Stimulated activated CD8-positive, alpha-beta memory T cell treated with anti-CD3 and anti-CD28 coated beads, Interleukin-4, amount 100 ng/mL, for 4 hours (primary cell): ENCODE measurements around the gene WFIKKN2.
A peak's percentile ranks its signal among the peaks of the same experiment; 100 is the strongest.
"Not testable (repeated sequence)": the region's sequence is repeated elsewhere in the genome, so short reads cannot be mapped to it uniquely, and the experiment has no call there.

ENCODE experiments used
- DNase-seq, 2 donors: peaks; one replicate each; pipeline ENCODE4 v3.0.0-alpha.2; 2020; ENCODE audit warnings: low read depth in 2 of 2, low spot score in 1 of 2

The WFIKKN2 gene

DNA sequence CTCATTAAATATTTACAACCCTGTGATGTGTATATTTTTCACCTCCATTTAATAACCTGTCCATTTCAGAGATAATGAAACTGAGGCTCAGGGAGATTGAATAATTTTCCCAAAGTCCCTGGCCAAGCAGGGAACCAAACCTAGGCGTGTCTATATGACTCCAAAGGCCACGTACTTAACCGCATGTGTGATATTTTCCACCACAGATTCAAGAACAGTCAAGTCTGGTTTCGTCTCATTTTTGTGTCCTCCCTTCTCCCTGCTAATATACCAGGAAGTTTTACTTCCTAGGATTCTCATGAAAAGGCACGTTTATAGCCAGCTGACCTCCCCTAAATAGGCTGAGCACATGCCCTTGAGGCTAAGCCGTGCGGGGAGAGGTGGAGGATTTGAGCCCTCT, 15.3 kb downstream of the WFIKKN2 start:
- no peak for DNase-seq

DNA sequence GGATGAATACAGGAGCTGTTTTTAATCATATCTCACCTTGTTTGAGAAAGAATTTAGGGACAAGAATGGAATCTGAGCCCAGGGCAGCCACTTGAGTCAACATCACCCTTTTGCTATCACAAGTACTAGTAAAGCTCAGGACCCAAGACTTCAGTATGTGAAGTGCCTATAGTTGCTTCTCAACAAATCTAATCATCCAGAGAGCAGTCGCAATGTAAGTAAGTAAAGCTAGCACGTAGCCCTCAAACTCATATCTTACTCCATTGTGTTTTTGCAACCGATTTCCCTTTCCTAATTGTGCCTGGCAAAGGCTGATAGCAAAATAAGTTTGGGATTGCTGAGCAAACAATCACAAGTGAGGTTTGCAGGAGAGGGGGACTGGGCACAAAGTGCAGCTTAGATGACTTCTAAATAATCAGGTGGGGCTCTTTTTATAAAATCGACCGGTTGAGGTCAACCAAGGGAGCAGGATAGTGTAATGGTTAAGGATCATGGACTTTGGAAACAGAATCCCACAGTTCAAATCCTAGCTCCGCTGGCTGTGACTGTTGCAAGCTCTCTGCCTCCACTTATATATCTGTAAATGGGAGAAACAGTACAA, 17.7 kb downstream of the WFIKKN2 start:
- no peak for DNase-seq

DNA sequence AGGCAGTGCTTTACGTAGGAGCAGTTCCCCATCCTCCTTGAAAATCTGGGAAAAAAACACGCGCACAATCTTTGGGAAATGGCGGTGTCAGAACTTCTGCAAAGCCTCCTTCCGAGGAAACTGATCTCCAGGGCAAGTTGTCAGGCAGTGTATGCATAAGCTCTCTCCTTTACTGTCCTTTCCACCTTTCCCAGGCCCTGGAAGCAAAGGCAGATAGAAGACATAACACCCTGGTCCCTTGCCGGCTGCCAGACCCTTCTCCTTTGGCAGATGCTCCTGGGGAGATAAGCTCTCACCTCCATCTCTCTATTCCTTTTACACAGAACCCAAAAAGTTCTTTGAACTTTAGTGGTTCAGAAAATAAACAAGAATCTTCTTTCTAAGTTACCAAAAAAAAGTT, 18.4 kb downstream of the WFIKKN2 start:
- no peak for DNase-seq

DNA sequence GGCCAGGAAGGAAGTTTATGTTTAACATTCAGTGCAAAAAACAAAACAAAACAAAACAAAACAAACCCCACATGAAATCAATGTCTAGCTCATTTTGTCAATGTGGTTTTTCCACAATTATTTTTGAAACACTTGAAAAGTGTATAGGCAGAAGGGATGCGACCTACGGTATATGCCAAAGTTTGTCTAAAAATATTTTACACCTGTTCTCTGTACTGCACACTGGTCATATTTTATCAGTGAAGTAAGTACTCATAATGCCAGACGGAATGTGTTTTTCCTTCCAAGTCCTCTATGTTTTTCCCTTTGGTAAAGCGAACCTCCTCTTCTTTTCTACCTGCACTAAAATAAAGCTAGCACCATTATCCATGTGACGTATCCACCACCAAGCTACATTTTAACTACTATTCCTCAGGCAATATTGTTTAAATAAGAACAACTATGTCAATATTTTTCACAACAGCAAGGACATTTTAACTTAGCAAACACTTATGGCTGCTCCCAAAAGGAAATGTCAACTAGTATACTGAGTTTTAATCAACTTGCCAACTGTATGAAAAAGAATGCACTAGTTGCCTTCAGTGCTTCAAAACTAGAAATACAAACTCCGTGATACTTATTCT, 20.4 kb downstream of the WFIKKN2 start:
- no peak for DNase-seq

DNA sequence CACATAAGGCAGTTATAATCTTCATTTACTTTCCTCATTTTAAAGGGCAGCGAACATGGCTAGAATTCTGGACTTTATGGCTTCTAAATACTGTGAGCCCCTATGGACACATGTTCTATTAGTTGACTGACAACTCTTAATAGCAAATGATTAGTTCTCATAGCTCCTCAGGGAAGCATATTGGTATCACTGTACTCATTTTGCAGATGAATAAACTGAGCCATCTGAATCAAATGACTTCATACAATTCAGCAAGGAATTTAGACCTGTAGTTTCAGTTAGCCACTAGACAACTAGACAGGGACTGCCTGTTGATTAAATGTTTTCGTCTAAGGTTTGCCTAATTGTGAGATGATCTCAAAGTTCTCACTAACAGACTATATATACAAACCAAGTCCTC, 21.0 kb downstream of the WFIKKN2 start:
- DNase-seq = no peak

DNA sequence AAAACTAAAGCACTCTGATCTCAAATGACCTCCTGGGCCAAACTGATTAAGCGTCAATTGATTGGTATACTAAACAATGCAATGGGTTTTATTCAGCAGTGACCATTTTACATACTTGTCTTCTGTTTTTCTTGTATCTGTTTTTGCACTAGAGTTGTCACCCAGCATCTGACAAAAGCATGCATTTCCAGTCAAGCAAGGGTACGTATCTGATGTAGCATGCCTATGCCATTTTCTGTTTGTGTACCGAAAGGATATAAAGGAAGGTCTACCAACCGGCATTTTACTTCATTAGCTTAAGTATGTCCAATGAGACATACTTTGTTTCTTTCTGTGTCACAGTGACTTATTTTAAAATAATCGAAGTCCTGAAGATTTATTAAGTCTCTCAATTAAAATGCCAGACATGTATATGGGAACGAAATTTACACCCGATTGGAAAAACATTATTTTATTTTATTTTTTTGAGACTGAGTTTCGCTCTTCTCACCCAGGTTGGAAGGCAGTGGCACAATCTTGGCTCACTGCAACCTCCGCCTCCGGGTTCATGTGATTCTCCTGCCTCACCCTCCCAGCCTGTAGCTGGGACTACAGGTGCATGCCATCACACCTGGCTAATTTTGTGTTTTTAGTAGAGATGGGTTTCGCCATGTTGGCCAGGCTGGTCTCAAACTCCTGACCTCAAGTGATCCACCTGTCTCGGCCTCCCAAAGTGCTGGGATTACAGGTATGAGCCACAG, 23.3 kb downstream of the WFIKKN2 start:
- no peak for DNase-seq

DNA sequence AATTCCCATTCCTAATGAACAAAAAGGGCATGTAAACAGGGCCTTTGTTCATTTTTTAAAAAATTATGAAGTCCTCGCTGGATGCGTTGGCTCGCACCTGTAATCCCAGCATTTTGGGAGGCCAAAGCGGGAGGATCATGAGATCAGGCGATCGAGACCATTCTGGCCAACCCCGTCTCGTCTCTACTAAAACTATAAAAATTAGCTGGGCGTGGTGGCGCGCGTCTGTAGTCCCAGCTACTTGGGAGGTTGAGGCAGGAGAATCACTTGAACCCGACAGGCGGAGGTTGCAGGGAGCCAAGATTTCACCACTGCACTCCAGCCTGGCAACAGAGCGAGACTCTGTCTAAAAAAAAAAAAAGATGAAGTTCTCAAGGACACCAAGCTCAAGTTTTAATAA, 24.3 kb downstream of the WFIKKN2 start:
- DNase-seq = not testable (repeated sequence)

DNA sequence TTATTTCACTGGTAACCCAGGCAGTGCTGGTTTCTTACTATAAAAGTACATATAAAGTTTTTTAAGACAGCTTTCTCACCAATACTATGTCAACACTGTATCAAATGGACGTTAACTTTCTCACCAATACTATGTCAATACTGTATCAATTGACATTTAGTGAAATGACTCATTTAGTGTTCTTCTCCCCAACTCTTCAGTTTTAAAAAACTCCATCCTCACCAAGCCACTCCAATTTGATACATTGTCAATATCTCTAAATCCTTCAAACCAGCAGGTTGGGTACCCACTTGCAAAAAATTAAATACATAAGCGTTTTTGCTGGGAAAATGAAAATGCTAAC, 25.9 kb downstream of the WFIKKN2 start:
- DNase-seq = no peak

DNA sequence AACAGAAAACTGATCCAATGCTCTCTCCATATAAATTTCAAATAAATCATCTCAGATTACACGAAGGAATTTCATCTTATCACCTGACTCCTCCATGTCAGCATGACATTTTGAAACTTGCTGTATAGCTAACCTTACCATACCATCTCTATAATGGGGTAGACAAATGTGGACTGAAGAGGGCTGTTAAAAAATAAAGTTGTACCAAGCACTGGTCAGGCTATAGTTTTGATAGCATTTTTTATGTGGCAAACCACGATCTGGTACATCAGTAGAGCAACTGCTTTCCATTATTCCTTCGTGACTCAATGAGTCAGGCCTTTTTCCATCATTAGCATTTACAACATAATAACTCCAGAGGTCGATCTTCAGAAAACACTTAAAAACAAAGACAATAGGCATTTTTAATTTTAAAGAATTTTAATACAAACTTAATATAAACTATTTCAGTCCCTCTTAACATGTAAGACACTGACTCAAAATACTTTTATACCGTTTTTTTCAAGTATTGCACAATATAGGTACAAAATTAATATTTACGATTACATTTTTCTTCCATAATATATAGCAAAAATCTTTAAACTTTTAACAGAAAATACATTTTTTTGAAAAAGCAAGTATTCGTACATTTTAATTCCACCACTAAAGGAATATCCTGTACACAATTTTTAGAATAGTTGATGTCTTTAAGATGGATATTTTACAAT, 26.6 kb downstream of the WFIKKN2 start:
- no peak for DNase-seq

DNA sequence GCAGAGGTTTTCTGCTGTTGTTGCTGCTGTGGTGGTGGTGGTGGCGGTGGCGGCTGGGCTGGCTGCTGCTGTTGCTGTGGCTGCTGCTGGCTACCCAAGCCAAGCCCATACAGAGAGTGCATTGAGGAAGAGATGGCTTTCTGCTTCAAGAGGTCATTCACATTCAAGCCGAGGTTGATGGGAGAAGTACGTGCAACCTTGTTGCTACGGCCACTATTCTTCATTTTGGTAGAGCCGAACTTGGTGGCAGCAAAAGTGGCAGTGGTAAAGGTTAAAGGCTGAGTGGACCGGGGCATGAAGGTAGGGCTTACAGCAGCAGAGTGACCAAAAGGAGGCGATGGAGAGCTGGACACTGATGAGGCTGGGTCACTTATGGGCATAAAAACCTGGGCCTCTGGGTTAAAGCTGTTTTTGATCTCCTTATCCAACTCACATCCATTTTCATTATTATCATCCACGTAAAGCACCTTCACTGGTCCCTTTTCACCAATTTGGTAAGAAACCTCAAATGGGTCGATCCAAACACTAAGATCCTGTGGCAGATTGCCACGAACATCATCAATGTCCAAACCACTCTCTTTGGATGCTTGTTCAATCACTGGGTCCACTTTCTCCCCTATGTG, 27.9 kb downstream of the WFIKKN2 start:
- DNase-seq = no peak

DNA sequence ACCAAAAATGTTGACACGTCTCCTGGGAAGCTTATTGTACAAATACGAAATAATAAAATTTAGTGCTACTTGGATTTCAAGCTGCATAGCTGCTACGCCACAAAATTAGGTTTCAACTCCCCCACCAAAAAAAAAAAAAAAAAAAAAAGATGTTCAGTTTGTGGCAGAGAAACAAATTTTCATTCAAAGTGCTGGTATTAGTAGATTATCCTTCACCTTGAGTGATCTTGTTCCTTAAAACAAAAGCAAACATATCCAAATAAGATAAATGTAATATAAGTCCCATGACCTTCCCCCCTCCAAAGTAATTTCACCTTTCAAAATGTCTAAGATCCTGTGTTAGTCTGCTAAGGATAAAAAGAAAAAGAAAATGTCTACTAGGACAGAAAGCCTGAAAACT, 28.5 kb downstream of the WFIKKN2 start:
- no peak for DNase-seq

DNA sequence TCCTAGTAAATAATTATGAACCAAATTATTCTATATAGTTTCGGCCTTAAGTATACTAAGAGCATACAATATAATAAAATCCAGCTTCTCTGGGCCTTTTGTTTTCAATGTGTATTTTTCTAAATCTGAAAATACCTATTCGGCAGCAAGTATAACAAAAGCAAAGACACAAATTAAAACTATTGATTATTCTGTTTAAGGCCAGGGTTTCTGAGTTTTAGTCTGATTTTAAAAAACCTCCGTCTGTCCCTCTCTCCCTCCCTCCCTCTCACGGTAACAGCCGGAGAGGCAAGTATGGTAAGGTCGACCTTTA, 29.3 kb downstream of the WFIKKN2 start:
- no peak for DNase-seq

DNA sequence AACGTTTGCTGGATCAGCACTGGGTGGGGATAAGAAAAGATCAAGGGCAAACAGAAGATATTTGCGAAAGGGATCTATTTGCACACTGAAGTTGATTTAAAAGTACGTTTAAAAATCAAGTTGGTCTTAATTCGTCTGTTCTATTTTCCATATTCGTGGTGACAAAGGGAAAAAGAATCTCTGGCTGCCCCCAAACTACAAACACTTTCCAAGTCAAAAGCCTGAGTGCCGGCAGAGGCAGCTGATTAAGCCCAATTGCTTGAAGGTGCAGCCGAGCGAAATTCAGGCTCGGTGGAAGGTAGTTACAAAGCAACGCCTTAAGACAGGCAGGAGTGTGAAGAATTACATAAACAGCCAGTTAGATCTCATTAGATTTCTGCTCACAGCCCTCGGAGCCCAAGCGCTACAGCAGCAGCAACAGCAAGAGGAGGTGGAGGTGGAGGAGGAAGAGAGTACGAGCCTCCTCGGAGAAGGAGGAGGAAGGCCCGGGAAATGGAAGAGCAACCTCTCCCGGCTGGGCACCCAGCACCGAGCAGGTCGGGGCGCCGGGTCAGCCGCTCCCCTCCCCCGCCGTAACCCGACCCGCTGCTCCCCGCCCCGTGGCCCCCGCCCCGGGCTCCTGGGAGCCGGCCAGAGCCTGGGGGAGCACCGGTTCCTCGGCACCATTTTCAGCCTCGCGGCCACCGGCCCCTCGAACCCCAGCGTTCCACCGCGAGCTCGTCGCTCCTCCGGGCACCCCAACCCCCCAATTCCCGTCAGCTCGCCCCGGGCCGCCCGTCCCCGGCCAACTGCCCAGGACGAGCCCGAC, 29.9 kb downstream of the WFIKKN2 start:
- DNase-seq = no peak

DNA sequence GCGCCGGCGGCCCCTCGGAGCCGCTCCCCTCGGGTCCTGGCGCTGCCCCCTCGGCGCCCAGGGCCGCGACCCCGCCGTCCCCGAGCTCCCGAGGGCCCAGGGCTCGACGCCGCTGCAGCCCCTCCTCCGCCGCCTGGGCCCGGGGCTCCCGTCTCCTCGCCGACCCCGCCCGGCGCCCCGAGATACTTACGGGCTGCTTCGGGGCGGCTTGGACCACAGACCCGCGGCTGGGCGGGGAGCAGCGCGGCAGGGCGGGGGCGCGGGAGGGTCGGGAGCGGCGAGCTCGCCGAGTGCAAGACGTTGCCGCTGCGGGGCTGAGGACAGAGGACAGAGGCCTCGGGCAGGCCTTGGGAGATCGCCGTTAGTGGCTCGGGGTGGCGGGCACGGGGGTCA, 30.5 kb downstream of the WFIKKN2 start:
- DNase-seq = no peak

DNA sequence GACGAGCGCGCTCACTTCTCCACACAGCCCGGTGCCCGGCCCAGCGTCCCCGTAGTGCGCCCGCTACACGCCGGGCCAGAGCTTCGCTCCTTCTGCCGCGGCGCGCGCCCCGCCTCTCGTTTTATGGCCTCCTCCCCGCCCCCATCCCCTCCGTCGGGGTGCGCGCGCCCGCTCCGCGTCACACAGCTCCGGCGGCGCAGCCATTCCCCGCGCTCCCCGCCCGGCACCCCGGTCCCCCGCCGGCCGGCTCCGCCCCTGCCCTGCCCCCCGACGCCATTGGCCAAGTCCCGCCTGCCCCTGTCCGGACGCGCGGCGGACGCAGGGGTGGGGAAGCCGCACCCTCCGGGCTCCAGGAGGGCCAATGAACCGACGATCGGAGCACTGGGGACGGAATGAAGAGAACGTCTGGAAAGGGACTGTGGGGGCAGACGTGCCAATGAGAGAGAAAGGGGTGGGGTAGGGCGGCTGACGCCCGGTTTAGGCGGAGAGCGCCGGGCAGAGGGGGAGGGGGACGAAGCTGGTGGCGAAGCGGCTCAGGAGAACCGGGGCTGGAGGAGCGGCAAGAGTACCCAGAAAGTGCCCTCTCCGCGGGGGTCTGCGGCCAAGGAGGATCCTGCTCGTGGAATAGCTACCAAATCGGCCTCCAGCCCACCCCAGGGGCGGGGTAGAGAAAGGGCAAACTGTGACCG, 31.0 kb downstream of the WFIKKN2 start, which contains the start of gene TOB1:
TOB1 (minus strand) TSS at position 94 of the 689 bp plus-strand sequence. CDS start 2,337 bp downstream, outside the sequence.
- DNase-seq = peak; percentile 89 to 90

DNA sequence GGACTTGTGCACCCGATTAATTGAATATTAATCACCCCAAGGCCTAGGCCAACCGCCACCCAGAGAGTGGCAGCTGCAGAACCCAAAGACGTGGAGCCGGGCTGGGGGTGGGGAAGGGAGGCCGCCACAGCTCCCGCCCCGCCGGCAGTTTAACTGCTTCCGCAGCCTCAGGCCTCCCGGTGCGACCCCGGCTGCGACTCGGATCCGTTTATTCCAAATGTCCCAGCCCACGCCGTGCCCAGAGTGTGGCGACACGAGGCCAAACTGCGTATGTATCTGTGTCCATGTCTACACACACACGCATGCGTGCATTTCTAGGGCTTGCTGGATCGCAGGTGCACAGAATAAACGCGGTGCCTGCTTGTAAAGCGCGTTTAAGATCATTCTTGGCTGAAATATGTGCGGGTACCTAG, 31.6 kb downstream of the WFIKKN2 start:
- peak in 1 of 2 donors; percentile 25 for DNase-seq

DNA sequence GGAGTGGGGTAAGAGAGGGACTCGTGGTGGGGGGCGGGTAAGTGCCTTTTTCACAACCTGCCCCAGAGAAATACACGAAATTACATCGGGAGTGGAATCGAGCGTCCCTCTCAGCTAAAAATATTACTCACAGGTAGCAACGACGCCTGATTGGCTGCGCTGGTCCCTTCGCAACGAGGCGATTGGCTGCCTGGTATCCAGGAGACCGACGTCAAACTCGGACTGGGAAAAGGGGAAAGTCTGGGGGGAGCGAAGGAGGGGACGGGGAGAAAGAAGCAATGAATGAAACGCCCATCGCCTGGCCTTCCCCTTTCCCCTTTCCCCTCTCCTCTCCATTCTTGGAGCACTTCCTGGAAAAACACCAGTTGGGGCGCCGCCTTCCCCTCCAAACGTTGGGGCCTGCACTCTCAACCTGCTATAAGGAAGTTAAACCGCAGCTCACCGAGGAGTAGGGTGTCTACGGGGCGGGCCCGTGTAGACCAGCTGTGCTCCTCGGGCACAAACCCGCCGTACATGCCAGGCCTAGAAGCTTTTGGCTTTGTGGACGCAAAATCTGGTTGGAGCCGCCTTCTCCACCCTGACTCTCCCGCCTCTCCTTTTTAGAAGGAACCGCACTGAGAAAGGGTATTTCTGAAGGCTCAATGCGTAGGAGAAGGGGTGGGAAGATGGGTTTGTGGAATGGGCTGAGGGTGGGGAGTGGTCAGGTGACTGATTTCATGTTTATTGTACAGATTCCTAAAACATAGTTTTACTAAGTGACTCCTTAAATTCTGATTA, 32.2 kb downstream of the WFIKKN2 start:
- peak; percentile 49 to 55 for DNase-seq

DNA sequence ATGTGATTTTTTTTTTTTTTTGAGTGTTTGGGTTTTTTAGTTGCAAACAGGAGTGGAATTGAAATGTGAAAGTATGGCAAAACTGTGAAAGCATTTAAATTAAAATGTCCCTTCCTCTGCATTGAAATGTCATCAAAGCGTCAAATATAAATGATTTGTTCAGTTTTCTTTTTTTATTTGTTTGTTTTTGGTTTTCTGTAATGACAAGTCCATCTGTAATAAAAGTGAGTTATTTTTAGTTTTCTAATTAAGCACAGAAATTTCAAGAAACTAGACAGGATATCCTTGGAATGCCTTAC, 32.7 kb downstream of the WFIKKN2 start:
- DNase-seq = no peak

DNA sequence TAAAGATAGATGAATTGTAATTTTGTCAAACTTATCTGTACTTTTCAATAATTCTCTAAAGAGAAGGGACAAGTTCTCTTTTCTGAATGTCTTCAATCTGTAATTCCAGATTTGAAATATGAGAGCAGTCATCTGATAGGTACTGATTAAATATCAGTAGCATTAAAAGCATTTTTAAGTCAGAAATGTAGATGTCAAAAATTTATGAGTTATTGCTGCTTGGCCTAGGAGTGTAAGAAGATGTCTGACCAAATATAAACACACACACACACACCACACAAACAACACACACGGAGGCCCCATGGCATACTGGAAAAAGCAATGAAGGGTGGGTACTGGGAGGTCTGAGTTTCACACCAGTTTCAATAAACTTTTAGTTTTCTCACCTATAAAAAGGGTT, 33.2 kb downstream of the WFIKKN2 start:
- no peak for DNase-seq

DNA sequence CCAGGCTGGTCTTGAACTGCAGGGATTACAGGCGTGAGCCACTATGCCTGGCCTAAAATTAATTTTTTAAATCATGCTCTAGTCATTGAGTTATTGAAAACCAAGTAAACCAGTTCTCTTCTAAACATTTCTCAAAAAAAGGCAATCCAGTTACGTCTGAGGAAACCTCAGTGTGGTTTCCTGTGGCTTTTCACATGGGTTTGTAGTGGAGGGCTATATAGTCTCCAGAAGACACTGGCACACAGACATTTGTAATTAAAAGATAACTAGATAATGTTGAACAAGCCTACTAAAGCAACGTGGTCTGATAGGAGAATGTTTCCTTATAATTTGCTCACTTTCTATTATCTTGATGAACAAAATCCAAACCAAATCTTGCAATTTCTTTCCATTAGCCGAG, 36.0 kb downstream of the WFIKKN2 start:
- no peak for DNase-seq
